PFSK-1 (cell line): ENCODE data around the gene FAM163B.

Experiments
- FOXP2 ChIP-seq: optimal IDR thresholded peaks from 2 replicates; pipeline ENCODE3; 2011; ENCODE audit warnings: borderline replicate concordance, control low read depth, inconsistent platforms; ENCODE audit not compliant: insufficient read depth; ENCODE audit errors: extremely low read length, extremely low read depth
- POLR2AphosphoS5 ChIP-seq: IDR thresholded peaks from 2 replicates; pipeline ENCODE4 v1.6.1; 2012; ENCODE audit warnings: low read depth, mild to moderate bottlenecking, control low read depth, low read length, moderate library complexity
- REST ChIP-seq, 2 experiments: IDR thresholded peaks; 2 replicates each; pipeline versions ENCODE4 v1.6.1 to v1.8.0; 2011 to 2012; ENCODE audit warnings: low read depth in 2 of 2, low read length in 2 of 2, control low read depth in 1 of 2, inconsistent platforms in 1 of 2, mild to moderate bottlenecking in 1 of 2, moderate library complexity in 1 of 2; ENCODE audit not compliant: insufficient read depth in 1 of 2
- SIN3A ChIP-seq: IDR thresholded peaks from 2 replicates; pipeline ENCODE4 v1.6.1; 2012; ENCODE audit warnings: mild to moderate bottlenecking, low read length, moderate library complexity, borderline replicate concordance; ENCODE audit not compliant: insufficient read depth
- TAF1 ChIP-seq: IDR thresholded peaks from 2 replicates; pipeline ENCODE4 v1.6.1; 2012; ENCODE audit warnings: low read length, control low read depth, borderline replicate concordance; ENCODE audit not compliant: insufficient read depth

FAM163B gene

GRCh38 chr9:133531293-133531692 is 77.9 kb downstream of the FAM163B start:
- TF ChIP-seq FOXP2: no peak
- no peak for TF ChIP-seq POLR2AphosphoS5
- no peak for TF ChIP-seq REST (IDR thresholded peaks at IDR 0.05; ENCODE audit: insufficient read depth in 1 of 2, low read depth in 2 of 2, low read length in 2 of 2)
- TF ChIP-seq TAF1: no peak
- TF ChIP-seq SIN3A: no peak

GRCh38 chr9:133529874-133530273 is 79.3 kb downstream of the FAM163B start:
- TF ChIP-seq SIN3A (no peak), FOXP2 (no peak), POLR2AphosphoS5 (no peak), TAF1 (no peak), REST (IDR thresholded peaks at IDR 0.05; ENCODE audit: insufficient read depth in 1 of 2, low read depth in 2 of 2, low read length in 2 of 2) (no peak)

- no peak for TF ChIP-seq REST (IDR thresholded peaks at IDR 0.05; ENCODE audit: insufficient read depth in 1 of 2, low read depth in 2 of 2, low read length in 2 of 2)
- TF ChIP-seq FOXP2: no peak
- TF ChIP-seq POLR2AphosphoS5: no peak
- no peak for TF ChIP-seq TAF1
Observed at GRCh38 chr9:133529457-133529856, 79.7 kb downstream of the FAM163B start.

GRCh38 chr9:133528876-133529241 is 80.3 kb downstream of the FAM163B start:
- TF ChIP-seq SIN3A: no peak
- TF ChIP-seq POLR2AphosphoS5: no peak
- TF ChIP-seq TAF1: no peak
- TF ChIP-seq REST (IDR thresholded peaks at IDR 0.05; ENCODE audit: insufficient read depth in 1 of 2, low read depth in 2 of 2, low read length in 2 of 2): no peak
- no peak for TF ChIP-seq FOXP2

- TF ChIP-seq FOXP2 (no peak), POLR2AphosphoS5 (no peak), REST (IDR thresholded peaks at IDR 0.05; ENCODE audit: insufficient read depth in 1 of 2, low read depth in 2 of 2, low read length in 2 of 2) (no peak), TAF1 (no peak), SIN3A (no peak)
Observed at GRCh38 chr9:133528001-133528875, 81.0 kb downstream of the FAM163B start.
